SU-DHL-6 (cell line): ENCODE results near the gene NAPG.
"Not testable (repeated sequence)": the region's sequence is repeated elsewhere in the genome, so short reads cannot be mapped to it uniquely, and the experiment has no call there.

Experiments used
- EZH2phosphoT487 ChIP-seq: fragments of 200-600 bp; sonication (generic), shearing (Covaris generic); conservative IDR thresholded peaks from 2 replicates; pipeline ENCODE4 v1.6.1; 2018; ENCODE audit warnings: mild to moderate bottlenecking, antibody characterized with exemption, low read length, moderate library complexity, mixed read lengths
- TF ChIP-seq, protein P1 (sequence below): fragments of 200-600 bp; sonication (generic); IDR thresholded peaks from one replicate; pipeline ENCODE4 v1.5.1; 2017; ENCODE audit warnings: antibody characterized with exemption, mild to moderate bottlenecking, low read length, moderate library complexity; ENCODE audit not compliant: insufficient read depth, poor library complexity, severe bottlenecking

DNA sequence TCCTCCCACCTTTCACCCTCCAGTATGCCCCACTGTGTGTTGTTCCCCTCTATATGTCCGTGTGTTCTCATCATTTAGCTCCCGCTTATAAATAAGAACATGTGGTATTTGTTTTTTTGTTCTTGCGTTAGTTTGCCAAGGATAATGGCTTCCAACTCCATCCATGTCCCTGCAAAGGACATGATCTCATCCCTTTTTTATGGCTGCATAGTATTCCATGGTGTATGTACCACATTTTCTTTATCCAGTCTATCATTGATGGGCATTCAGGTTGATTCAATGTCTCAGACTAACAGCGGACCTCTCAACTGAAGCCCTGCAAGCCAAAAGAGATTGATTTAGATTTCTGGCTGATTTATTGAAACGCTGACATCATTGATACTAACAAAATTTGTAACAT is 44.1 kb downstream of the NAPG start:
- TF ChIP-seq, protein P1, sequence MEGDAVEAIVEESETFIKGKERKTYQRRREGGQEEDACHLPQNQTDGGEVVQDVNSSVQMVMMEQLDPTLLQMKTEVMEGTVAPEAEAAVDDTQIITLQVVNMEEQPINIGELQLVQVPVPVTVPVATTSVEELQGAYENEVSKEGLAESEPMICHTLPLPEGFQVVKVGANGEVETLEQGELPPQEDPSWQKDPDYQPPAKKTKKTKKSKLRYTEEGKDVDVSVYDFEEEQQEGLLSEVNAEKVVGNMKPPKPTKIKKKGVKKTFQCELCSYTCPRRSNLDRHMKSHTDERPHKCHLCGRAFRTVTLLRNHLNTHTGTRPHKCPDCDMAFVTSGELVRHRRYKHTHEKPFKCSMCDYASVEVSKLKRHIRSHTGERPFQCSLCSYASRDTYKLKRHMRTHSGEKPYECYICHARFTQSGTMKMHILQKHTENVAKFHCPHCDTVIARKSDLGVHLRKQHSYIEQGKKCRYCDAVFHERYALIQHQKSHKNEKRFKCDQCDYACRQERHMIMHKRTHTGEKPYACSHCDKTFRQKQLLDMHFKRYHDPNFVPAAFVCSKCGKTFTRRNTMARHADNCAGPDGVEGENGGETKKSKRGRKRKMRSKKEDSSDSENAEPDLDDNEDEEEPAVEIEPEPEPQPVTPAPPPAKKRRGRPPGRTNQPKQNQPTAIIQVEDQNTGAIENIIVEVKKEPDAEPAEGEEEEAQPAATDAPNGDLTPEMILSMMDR: not testable (repeated sequence)
- not testable (repeated sequence) for TF ChIP-seq EZH2phosphoT487
